NCI-H82 treated with DMSO at 0.1 percent for 48 hours (cell line): ENCODE results near the gene NDRG4.
A peak's percentile ranks its signal among the peaks of the same experiment; 100 is the strongest.

Experiments used
- DNase-seq: peaks from one replicate; lab custom pipeline; 2025; ENCODE audit not compliant: unreplicated experiment; lab: John Stamatoyannopoulos, UW

The NDRG4 gene

DNA sequence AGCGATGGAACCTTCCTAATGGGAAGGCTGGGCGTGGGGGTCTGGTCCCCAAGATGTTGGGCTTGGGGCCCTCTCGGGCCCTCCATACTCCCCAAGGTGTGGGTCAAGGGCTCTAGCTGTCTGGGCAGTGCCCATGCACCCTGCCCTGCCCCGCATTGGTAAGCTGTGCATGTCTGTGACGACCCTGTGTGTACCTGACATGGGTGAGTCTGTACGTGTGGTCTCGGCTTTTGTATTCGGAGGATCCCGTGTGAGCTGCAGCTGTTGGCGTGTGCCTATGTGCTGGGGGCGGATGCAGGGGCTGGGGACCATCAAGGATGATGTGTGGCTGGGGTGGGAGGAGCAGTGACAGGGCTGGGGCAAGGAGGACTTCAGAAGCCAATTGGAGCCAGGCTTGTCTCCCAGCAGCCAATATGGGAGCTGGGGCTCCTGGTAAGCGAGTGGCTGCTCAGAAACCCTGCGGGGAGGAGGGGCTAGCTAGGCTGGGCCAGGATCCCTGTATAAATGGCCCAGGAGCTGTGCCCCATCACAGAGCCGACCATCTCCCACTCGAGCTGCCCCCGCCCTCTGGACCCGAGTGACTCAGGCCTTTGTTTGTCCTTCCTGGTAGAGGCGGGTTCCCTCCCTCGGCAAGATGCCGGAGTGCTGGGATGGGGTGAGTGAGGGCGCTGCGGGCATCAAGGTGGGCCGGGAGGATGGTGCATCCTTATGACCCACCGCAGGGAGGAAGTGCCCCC, at the start of gene NDRG4:
TSS of gene NDRG4 (plus strand) at position 529 of the 737 bp plus-strand sequence. CDS start at position 635, 106 bp downstream.
- DNase-seq, result peak; percentile 70

DNA sequence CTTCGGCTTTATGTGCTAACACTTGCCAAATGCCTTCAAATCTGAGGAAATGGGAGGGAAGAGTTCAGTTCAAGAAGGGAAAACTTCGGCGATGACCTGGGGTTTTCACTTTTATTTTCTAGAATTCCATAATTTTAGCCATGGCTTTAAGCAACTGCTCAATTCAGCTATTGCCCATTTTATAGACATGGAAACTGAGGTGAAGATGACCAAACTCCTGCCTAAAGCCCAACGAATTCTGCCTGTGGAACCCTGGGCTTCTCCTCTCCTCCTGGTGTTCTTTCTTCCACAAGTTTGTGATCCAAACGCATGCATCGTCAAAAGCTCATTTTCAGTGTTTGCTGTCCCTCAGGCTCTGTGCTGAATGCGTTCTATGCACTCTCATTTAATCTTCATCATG, 49.4 kb upstream of the NDRG4 start:
- DNase-seq, result no peak

DNA sequence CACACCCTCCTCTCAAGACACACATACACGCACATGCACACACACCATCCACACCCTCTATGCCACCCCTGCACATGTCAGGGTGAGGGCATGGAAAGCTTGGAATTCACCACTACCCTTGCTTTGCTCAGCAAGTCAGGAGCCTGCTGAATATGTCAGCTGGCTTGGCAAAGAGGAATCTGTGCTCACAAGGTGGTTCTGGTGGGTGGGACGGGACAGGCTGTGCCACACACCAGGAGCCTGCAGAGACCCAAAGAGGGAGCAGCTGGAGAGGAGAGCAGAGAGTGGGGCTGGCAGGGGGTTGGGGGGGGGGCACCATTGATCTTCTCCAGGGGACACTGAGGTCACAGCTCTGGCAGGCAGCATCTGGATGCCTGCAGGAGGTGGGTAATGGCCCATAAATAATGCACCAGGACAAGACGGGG, 48.7 kb upstream of the NDRG4 start:
- no peak for DNase-seq

DNA sequence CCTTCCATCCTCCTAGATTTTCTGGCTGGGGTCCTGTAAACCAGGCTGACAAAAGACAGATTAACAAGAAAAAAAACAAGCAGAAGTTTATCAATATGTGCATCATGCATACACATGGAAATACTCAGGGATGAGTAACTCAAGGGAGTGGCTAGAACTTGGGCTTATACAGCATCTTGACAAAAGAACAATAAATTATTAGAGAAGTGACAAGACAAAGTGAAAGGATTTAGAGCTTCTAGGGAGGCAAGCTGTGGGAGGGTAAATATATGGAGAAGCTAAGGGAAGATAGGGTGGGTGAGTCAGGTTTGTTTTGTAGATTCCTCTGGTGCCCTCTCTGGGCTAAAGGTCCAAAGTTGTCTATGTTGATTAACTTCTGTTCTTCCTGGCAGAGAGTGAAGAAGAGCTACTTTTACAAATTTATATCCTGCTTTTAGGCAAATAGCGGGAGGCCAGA, 48.0 kb upstream of the NDRG4 start:
- no peak for DNase-seq

DNA sequence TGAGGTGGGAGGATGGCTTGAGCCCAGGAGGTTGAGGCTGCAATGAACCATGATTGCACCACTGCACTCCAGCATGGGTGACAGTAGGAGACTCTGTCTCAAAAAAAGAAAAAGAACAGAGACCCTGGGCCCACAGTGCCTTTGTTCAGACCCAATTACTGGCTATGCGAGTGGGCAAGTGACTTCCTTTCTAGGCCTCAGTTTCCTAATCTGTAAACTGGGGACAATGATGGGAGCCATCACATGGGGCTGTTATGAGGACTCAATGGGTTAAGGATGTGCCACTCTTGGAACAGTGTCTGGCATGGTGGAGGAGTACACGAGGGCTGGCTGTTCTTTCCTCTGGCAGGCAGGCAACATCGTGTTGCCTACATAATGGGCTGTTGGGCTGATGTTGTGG, 47.3 kb upstream of the NDRG4 start:
- no peak for DNase-seq

DNA sequence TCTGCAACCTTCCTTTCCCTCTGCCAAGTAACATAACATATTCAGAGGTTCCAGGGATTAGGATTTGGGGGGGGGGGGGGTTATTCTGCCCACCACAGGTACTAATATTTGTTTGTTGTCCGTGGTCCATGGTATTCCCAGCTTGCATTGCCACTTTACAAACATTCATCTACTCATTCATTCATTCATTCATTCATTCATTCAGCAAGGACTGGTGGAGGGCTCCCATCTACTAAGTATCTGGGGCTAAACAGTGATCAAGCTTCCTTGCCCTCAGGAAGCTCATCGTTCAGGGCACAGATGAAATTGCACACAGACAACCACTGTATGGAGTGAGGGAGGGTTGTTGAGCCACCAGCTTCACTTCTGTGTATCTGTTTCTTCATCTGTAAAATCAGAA, 45.8 kb upstream of the NDRG4 start:
- no peak for DNase-seq

GRCh38 chr16:58454856-58455255, 45.1 kb upstream of the NDRG4 start:
- no peak for DNase-seq

- DNase-seq, result no peak
Measured at GRCh38 chr16:58455750-58456149, 44.2 kb upstream of the NDRG4 start.

DNA sequence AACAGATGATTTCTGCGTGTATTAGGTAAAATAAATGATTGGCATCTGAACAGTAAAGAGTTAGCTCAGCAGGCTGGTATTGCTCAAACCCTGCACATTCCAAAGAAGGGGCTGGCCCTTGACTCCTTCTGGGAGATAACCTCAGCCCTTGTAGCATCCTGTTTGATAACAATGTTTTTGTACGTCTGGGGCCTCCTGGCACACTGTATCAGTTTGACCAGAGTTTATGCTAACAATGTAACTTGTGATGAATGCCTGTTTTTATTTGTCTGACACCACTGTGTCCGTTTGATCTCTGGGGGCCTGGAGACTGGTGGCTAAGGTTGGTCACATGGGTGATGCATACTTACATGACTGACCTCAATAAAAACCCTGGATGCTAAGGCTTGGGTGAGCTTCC, 43.8 kb upstream of the NDRG4 start:
- no peak for DNase-seq

DNA sequence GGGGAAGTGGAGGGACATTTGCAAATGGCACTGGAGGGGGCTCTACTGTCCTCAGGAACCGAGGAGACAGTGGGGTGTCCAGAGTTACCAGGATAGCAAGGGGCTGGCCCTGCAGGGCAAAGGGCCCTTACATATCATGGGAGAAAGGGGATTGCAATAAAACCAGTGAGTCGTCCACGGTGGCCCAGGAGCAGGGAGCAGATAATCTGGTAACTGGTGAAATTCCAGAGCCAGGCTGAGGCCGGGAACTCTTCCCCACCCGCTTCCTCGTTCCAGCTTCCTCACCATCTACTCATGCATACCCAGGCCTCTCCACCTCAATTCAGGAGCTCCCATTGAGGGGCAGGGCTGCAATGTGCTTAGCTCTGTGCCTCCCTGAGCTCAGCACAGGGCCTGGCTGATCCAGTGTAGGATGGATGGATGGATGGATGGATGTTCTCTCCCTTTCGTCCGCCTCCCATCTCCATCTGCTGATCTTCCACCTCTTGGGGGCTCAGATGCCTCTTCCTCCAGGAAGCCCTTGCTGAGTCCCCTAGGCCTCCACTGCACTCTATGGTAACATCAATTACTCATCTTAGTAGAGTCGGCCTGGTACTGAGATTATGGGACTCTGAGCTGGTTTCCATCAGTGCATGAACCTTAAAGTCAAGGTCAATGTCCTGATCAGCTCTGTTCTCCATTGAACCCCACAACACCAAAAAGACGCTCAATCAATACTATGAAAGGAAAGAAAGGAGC, 41.2 kb upstream of the NDRG4 start:
- no peak for DNase-seq

DNA sequence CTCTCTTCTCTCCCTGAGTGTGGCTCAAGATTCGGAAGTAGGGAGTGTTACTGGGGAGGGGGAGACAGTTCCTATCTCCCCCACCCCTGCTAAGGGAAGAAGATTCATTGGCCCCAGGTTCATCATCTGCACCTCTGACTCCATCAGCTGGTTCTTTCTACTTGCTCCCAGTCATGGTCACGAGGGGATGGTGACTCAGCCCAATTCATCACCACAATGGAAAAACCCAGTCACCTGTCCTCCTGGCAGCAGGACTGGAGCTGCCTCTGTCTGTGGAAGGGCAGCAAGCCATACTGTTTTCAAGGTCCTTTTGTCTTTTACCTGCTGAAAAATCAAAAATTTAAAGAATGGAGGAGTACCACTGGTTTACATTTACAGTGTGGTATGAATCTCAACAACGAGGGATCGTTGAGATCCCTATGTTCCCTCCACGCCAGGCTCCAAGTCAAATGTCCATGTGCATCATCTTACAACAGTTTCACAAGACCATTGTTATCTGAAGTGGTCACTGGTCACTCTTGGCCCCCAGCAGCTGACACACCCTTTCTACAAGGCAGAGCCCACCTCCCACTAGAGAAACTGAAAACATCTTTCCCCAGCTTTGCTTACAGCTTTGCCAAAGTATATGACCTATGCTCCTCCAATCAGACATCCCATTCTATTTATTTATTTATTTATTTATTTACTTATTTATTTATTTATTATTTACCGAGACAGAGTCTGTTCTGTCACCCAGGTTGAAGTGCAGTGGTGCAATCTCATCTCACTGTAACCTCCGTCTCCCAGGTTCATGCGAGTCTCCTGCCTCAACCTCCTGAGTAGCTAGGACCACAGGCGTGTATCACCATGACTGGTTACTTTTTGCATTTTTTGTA, 40.4 kb upstream of the NDRG4 start:
- no peak for DNase-seq

- DNase-seq, result no peak
Measured at GRCh38 chr16:58460219-58460610, 39.7 kb upstream of the NDRG4 start.

GRCh38 chr16:58461056-58461455, 38.9 kb upstream of the NDRG4 start:
- DNase-seq, result peak; percentile 10

GRCh38 chr16:58461640-58462039, 38.3 kb upstream of the NDRG4 start:
- DNase-seq, result no peak

DNA sequence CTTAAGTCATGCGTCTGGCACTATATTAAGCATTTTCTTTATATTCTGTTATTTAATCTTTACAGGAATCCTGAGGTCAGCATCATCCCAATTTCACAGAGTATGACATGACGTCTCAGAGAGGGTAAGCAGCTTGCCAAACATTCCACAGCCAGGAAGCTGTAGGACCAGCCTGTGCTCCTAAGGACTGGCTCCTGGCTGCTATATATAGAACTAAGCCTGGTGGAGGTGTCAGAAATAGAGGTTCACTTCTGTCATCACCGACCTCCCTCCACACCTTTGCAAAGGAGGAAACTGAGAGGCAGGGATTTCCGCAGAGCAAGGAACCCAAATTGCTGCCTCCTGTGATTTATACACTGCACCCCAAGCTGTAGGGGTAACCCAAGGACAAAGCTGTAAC, 37.9 kb upstream of the NDRG4 start:
- DNase-seq, result no peak

DNA sequence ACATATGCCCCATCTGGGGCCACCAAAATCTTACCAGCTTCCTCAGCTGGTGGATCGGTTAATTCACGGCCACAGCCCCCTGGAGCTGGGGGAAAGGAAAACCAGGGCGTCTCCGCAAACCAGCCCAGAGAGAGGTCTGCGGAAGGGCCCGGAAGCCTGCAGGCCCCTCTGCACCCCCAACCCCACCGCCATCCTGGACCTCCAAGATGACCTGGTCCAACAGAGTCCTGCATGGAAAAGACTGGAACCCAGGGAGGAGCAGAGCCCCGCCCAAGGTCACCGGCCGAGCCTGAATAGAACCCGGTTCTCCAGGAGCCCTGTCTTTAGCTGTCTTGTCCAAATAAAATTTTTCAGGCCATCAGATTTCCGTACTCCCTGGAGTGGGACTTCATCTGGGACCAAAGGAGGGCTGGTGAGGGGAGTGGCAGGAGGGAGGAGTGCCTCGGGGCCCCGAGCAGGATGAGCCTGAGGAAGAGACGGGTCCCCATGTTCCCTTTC, 37.4 kb upstream of the NDRG4 start:
- DNase-seq, result no peak

- no peak for DNase-seq
Measured at GRCh38 chr16:58462997-58463941, 36.7 kb upstream of the NDRG4 start.

GRCh38 chr16:58464047-58464915, 35.7 kb upstream of the NDRG4 start:
- no peak for DNase-seq
